Endodermal cell (in vitro differentiated cells): ENCODE data around the gene RBM25. TPM values are rescaled to one million over a fixed set of nuclear protein-coding genes. Genes with fewer than 3 reads are reported as not detected.
A peak's percentile ranks its signal among the peaks of the same experiment; 100 is the strongest.
"Not testable (repeated sequence)": the region's sequence is repeated elsewhere in the genome, so short reads cannot be mapped to it uniquely, and the experiment has no call there.

Source experiments
- DNase-seq: peaks from one replicate; pipeline ENCODE4 v3.0.0-alpha.2; 2017
- H3K27ac ChIP-seq: 2 replicates; pipeline ENCODE4 v1.5.1; 2013; ENCODE audit warnings: mild to moderate bottlenecking, low read depth, low read length, moderate library complexity
- H3K27me3 ChIP-seq: 2 replicates; pipeline ENCODE4 v1.6.1; 2013; ENCODE audit warnings: mild to moderate bottlenecking, low read length, moderate library complexity; ENCODE audit not compliant: insufficient read depth, control insufficient read depth, poor library complexity, severe bottlenecking
- H3K36me3 ChIP-seq: 2 replicates; pipeline ENCODE4 v1.7.0; 2013; ENCODE audit warnings: mild to moderate bottlenecking, low read length, moderate library complexity; ENCODE audit not compliant: control insufficient read depth, insufficient read depth
- H3K4me1 ChIP-seq: one replicate; pipeline ENCODE4 v1.7.0; 2013; ENCODE audit warnings: low read length; ENCODE audit not compliant: control insufficient read depth, insufficient read depth
- H3K4me3 ChIP-seq: 2 replicates; pipeline ENCODE4 v1.5.1; 2013; ENCODE audit warnings: mild to moderate bottlenecking, low read length, moderate library complexity
- H3K9ac ChIP-seq: 2 replicates; pipeline ENCODE4 v1.6.1; 2013; ENCODE audit warnings: mild to moderate bottlenecking, low read length, moderate library complexity; ENCODE audit not compliant: poor library complexity, severe bottlenecking; ENCODE audit errors: extremely low read depth
- H3K9me3 ChIP-seq: 2 replicates; pipeline ENCODE4 v1.6.1; 2013; ENCODE audit warnings: mild to moderate bottlenecking, low read length, moderate library complexity; ENCODE audit not compliant: control insufficient read depth
- H3K27ac Mint-ChIP-seq: 2 replicates; pipeline ENCODE4 v1.8.0; 2020; ENCODE audit warnings: mixed read lengths
- H3K27me3 Mint-ChIP-seq: 2 replicates; pipeline ENCODE4 v1.8.0; 2021; ENCODE audit warnings: mild to moderate bottlenecking, mixed read lengths; ENCODE audit not compliant: insufficient read depth
- H3K36me3 Mint-ChIP-seq: 2 replicates; pipeline ENCODE4 v1.8.0; 2020; ENCODE audit warnings: low read depth, mixed read lengths
- H3K4me1 Mint-ChIP-seq: 2 replicates; pipeline ENCODE4 v1.8.0; 2020; ENCODE audit warnings: mixed read lengths
- H3K4me3 Mint-ChIP-seq: 2 replicates; pipeline ENCODE4 v1.8.0; 2020; ENCODE audit warnings: mild to moderate bottlenecking, moderate library complexity, mixed read lengths
- H3K9me3 Mint-ChIP-seq: 2 replicates; pipeline ENCODE4 v1.8.0; 2020; ENCODE audit warnings: mild to moderate bottlenecking, mixed read lengths
- WGBS, 2 experiments: methylation state at CpG; one replicate each; pipeline versions ENCODE4 v1.1.5 to v1.1.7; 2013; ENCODE audit warnings: missing lambda C conversion rate in 2 of 2, mixed read lengths in 1 of 2; ENCODE audit not compliant: insufficient coverage in 1 of 2, insufficient read length in 1 of 2; 5-methylcytosine and 5-hydroxymethylcytosine counted together
- total RNA-seq, 2 donors: library from RNA; stranded (reverse); fragmentation: NEBNext Ultra II Directional in 1 of 2; extraction: Animal tissue kit (Norgen Biotek cat#: 25700) in 1 of 2; gene quantifications; 2 replicates in 1 of 2; 3 replicates in 1 of 2; pipeline ENCODE4 v1.2.1, GENCODE V29; 2021
- TF ChIP-seq, protein P1 (sequence below): fragments of 200-600 bp; sonication (generic); conservative IDR thresholded peaks from 2 replicates; pipeline ENCODE4 v1.5.0; 2021; ENCODE audit warnings: antibody characterized with exemption, mild to moderate bottlenecking

The RBM25 gene
- total RNA-seq, 2 donors from 2014 or later = 132 to 164 TPM

DNA sequence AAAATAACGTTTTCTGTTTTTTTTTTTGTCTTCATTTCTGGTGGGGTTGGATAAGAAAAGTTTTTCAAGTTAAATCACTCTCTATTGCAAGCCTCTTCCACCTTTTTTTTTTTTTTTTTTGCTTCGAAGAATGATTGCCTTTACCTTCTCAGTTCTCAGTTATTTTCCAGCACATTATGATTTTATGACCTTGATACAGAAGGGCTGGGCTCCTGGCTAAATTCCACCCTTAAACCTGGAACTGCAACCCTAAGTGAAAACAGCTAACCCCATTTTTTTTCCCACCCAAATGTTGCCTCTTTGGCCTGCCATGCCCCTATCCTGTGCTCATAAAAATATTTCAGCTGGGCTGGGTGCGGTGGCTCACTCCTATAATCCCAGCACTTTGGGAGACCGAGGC is 109.4 kb downstream of the RBM25 start:
- H3K36me3 Mint-ChIP-seq = peaks cover 37% of the 10 kb centered on the region

DNA sequence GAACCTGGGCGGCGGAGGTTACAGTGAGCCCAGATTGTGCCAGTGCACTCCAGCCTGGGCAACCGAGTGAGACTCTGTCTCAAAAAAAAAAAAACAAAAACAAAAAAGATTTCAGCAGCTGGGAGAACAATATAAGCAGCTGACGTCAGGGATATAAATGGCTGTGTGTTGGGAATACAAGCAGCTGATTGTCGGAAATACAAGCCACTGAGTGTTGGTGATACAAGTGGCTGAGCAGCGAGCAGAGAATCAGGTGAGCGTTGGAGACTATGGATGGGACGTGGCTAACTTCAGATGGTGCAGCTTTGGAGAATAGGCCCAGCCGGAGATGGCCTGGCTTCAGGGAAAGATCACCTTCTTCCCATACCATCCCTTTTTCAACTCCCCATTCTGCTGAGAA is 109.9 kb downstream of the RBM25 start:
- Mint-ChIP-seq H3K4me1 (peaks cover 27% of the 10 kb centered on the region), H3K4me3 (no peak overlapping the region), H3K27ac (peak overlapping the region; percentile 0), H3K9me3 (no peaks in the 10 kb centered on the region), H3K27me3 (no peaks in the 10 kb centered on the region), H3K36me3 (peaks cover 38% of the 10 kb centered on the region)
- TF ChIP-seq, protein P1, sequence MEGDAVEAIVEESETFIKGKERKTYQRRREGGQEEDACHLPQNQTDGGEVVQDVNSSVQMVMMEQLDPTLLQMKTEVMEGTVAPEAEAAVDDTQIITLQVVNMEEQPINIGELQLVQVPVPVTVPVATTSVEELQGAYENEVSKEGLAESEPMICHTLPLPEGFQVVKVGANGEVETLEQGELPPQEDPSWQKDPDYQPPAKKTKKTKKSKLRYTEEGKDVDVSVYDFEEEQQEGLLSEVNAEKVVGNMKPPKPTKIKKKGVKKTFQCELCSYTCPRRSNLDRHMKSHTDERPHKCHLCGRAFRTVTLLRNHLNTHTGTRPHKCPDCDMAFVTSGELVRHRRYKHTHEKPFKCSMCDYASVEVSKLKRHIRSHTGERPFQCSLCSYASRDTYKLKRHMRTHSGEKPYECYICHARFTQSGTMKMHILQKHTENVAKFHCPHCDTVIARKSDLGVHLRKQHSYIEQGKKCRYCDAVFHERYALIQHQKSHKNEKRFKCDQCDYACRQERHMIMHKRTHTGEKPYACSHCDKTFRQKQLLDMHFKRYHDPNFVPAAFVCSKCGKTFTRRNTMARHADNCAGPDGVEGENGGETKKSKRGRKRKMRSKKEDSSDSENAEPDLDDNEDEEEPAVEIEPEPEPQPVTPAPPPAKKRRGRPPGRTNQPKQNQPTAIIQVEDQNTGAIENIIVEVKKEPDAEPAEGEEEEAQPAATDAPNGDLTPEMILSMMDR = no peak
- H3K9ac ChIP-seq = no peak overlapping the region
- peaks cover 56% of the 10 kb centered on the region for H3K36me3 ChIP-seq
- peaks cover 20% of the 10 kb centered on the region for H3K4me1 ChIP-seq
- 92 to 97% methylated on average over 6 to 9 of the region's 9 CpGs for WGBS, 2 experiments
- H3K9me3 ChIP-seq = no peaks in the 10 kb centered on the region
- H3K27me3 ChIP-seq = no peaks in the 10 kb centered on the region
- no peak overlapping the region for H3K4me3 ChIP-seq
- H3K27ac ChIP-seq = no peak overlapping the region
- DNase-seq = no peak

More for the DNA sequence above, 109.4 kb downstream of the RBM25 start:
- Mint-ChIP-seq H3K27me3 (no peaks in the 10 kb centered on the region), H3K27ac (no peak overlapping the region), H3K4me3 (no peak overlapping the region), H3K4me1 (peaks cover 27% of the 10 kb centered on the region), H3K9me3 (no peaks in the 10 kb centered on the region)
- Histone ChIP-seq H3K4me3 (peak overlapping the region; percentile 17), H3K27ac (no peak overlapping the region), H3K9me3 (no peaks in the 10 kb centered on the region), H3K4me1 (peaks cover 20% of the 10 kb centered on the region), H3K36me3 (peaks cover 58% of the 10 kb centered on the region), H3K9ac (no peak overlapping the region), H3K27me3 (no peaks in the 10 kb centered on the region)
- DNase-seq = no peak
- WGBS, 2 experiments = 94 to 100% methylated on average over 1 to 3 of the region's 4 CpGs
- TF ChIP-seq, protein P1 = no peak

DNA sequence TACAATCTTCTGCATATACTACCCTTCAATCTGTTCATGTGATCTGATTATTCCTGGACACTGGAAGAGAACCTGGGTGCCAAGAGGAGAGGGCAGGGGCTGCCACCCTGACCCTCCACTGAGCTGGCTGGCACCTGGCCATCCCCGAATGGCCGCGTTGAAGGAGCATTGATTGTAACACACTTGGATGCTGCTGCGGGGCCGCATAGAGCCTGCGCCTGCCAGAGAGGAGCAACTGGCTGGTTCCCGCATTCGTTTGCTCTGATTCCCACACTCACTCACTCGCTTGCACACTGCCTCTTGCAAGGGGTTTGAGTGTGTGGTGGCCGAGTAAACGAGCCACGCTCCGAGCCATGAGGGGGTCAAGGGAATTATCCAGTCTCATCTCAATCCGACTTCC is 110.4 kb downstream of the RBM25 start:
- peak overlapping the region; percentile 0 for H3K27ac Mint-ChIP-seq
- H3K27ac ChIP-seq = peak overlapping the region; percentile 36
- H3K36me3 Mint-ChIP-seq = peaks cover 38% of the 10 kb centered on the region
- peak; percentile 45 for DNase-seq
- H3K36me3 ChIP-seq = peaks cover 58% of the 10 kb centered on the region
- H3K9ac ChIP-seq = no peak overlapping the region
- H3K4me3 Mint-ChIP-seq = no peak overlapping the region
- 87 to 94% methylated on average over 7 to 14 of the region's 14 CpGs for WGBS, 2 experiments
- H3K4me3 ChIP-seq = peak overlapping the region; percentile 18
- H3K4me1 Mint-ChIP-seq = peaks cover 27% of the 10 kb centered on the region
- H3K4me1 ChIP-seq = peaks cover 20% of the 10 kb centered on the region
- H3K9me3 ChIP-seq = no peaks in the 10 kb centered on the region
- no peaks in the 10 kb centered on the region for H3K27me3 ChIP-seq
- H3K27me3 Mint-ChIP-seq = no peaks in the 10 kb centered on the region
- no peaks in the 10 kb centered on the region for H3K9me3 Mint-ChIP-seq
- TF ChIP-seq, protein P1 = no peak

DNA sequence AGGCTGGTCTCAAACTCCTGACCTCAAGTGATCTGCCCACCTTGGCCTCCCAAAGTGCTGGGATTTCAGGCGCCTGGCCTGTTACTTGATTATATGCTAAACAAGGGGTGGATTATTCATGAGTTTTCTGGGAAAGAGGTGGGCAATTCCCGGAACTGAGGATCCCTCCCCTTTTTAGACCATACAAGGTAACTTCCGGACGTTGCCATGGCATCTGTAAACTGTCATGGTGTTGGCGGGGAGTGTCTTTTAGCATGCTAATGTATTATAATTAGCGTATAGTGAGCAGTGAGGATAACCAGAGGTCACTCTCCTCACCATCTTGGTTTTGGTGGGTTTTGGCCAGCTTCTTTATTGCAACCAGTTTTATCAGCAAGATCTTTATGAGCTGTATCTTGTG is 111.5 kb downstream of the RBM25 start:
- Mint-ChIP-seq H3K36me3 (peaks cover 36% of the 10 kb centered on the region), H3K4me1 (peaks cover 27% of the 10 kb centered on the region)
- not testable (repeated sequence) for H3K27ac Mint-ChIP-seq, H3K4me3 Mint-ChIP-seq, H3K9ac ChIP-seq, H3K9me3 Mint-ChIP-seq, H3K4me3 ChIP-seq, H3K9me3 ChIP-seq, H3K27me3 Mint-ChIP-seq, H3K27me3 ChIP-seq
- H3K36me3 ChIP-seq = peaks cover 62% of the 10 kb centered on the region
- peak overlapping the region; percentile 10 for H3K27ac ChIP-seq
- 70 to 89% methylated on average over 2 to 6 of the region's 6 CpGs for WGBS, 2 experiments
- peaks cover 20% of the 10 kb centered on the region for H3K4me1 ChIP-seq
- peak; percentile 55 for DNase-seq
